ENCODE results near the gene S100A12. TPM values are rescaled to one million over a fixed set of nuclear protein-coding genes. Genes with fewer than 3 reads are reported as not detected.

Gene S100A12
- total RNA-seq, 1 donor = 428 TPM

DNA sequence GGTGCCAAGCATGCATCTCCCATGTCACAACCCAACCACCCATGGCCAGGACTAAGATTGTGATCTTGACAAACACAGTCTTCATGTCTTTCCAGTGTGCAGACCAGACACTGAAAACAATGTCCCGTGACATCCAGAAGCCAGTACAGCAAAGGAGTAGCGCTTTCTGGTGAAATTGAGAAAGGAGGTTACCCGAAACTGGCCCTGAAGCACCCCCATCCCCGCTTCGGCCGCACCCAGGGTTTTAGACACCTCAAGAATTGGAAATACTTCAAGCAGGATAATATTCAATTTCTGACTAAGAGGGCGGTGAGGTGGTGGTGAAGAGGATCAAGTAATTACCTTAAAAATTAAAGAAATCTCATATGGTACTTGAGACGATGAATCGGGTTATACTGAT lies 26.0 kb upstream of the S100A12 start:
- Histone ChIP-seq H3K4me1 (ENCODE audit: insufficient read depth, low read length) (peaks cover 44% of the 10 kb centered on the region), H3K4me3 (ENCODE audit: low read length) (no peak overlapping the region), H3K9me3 (ENCODE audit: low read depth, low read length) (no peaks in the 10 kb centered on the region), H3K27me3 (ENCODE audit: insufficient read depth, low read length) (no peaks in the 10 kb centered on the region)

DNA sequence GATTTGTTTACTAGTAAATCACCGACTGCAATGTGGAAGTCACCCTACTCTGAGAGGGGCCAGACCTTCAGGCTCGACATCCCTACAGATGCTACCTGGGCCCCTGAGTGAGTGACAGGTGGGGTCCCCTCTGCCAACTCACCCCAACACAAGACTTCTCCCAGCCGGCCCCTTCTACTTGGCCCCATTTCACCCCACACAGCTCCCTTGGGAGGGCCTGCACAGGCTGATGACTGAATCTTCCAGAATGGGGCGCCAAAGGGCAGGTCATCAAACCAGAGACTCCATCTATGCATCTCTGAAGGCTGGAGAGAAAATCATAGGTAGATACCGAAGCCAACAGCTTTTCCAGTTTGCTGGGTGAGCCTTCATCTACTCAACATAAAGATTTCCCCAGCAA lies 24.8 kb upstream of the S100A12 start:
- H3K4me1 ChIP-seq (ENCODE audit: insufficient read depth, low read length) = peaks cover 45% of the 10 kb centered on the region
- no peaks in the 10 kb centered on the region for H3K27me3 ChIP-seq (ENCODE audit: insufficient read depth, low read length)
- H3K4me3 ChIP-seq (ENCODE audit: low read length) = no peak overlapping the region
- no peaks in the 10 kb centered on the region for H3K9me3 ChIP-seq (ENCODE audit: low read depth, low read length)

GRCh38 chr1:153399401-153400055 lies 24.1 kb upstream of the S100A12 start:
- Histone ChIP-seq H3K4me3 (ENCODE audit: low read length) (no peak overlapping the region), H3K4me1 (ENCODE audit: insufficient read depth, low read length) (peaks cover 48% of the 10 kb centered on the region), H3K27me3 (ENCODE audit: insufficient read depth, low read length) (no peaks in the 10 kb centered on the region), H3K9me3 (ENCODE audit: low read depth, low read length) (no peaks in the 10 kb centered on the region)

DNA sequence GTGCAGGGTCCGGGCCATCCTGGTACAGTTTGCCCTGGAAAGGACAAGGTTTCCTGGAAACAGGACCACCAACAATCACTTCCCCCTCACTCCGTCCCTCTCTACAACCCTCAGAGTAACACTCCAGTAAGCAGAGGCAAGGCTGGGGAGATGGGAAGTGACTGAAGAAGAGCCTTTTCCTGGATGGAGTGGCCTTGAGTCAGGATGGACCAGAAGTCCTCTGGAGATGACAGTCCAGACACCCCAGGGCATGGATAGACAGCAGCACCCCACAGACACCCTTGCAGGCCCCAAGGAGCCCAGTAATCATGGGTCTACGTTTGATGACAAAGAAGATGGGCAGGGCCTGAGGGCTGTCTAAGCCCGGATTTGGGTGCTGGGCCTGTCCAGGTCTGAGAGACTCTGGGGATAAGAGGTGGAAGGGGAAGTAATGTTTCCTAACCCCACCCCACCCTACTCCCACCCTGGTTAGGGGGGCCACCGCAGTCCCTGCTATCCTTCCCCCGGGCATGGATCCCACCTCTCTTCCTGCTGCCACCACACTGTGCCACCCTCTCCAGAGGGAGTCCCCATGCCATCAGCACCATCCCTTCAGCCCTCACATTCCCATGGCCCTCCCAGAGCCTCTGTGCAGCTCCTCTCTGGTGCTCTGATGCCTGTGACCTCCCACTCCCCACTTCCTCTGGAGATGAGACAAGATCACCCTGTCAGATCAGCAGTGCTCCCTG lies 22.7 kb upstream of the S100A12 start:
- Histone ChIP-seq H3K9me3 (ENCODE audit: low read depth, low read length) (no peaks in the 10 kb centered on the region), H3K27me3 (ENCODE audit: insufficient read depth, low read length) (no peaks in the 10 kb centered on the region), H3K4me1 (ENCODE audit: insufficient read depth, low read length) (peaks cover 46% of the 10 kb centered on the region), H3K4me3 (ENCODE audit: low read length) (no peak overlapping the region)

DNA sequence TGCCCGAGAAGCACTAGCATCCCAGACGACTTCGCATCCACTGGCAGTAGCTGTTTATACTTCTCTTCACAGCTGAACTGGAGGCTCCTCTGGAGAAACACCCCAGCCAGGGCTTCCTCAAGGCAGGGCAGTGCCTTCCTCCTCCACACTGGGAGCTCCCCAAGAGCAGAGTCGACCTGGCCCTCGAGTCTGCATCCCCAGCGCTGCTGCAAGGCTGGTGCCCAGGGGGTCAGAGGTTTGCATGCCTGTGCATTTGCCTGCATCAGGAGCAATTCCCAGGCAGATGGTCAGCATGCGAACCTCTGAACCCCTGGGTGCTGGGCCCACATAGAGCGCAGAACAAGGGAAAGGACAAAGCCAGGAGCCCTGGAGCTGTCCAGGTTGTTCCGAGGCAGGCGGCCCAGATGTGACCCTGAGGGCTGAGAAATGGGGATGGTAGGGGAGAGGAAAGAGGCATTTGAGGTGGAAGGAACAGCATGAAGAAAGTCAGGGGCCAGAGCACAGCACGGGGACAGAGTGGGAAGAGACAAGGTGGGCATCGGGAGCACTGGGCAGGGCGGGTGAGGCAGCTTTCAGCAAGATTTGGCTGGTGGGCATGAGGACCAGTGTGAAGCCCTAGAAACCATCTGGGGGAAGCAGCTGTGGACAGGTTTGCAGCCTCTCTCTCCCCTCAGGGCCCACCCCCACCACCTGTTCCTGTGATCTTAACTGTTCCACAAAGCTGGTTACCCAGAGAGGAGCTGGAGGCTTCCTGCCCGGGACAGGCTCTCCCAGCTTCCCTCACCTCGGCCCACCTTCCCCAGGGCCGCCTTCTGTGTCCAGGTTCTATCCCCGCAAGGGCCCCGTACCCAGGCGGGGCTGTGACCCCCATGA lies 21.9 kb upstream of the S100A12 start:
- H3K4me3 ChIP-seq (ENCODE audit: low read length) = no peak overlapping the region
- peaks cover 47% of the 10 kb centered on the region for H3K4me1 ChIP-seq (ENCODE audit: insufficient read depth, low read length)
- H3K9me3 ChIP-seq (ENCODE audit: low read depth, low read length) = no peaks in the 10 kb centered on the region
- no peaks in the 10 kb centered on the region for H3K27me3 ChIP-seq (ENCODE audit: insufficient read depth, low read length)

DNA sequence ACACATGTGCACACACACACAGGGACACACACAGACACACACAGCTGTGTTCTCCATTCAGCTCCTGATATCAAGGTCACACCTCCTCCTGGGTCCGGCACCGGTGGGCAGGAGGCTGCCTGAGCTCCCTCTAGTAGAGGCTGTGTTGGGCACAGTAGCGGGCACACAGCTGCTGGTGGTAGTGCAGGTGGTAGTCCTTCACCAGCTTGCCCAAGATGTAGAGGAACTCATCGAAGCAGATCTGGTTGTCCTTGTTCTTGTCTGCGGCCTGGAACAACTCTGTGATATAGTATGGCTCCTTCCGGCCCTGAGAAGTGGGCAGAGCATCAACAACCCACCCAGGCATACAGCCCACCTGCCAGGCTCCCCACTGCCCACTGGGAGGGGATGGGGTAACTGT lies 21.0 kb upstream of the S100A12 start:
- peaks cover 53% of the 10 kb centered on the region for H3K4me1 ChIP-seq (ENCODE audit: insufficient read depth, low read length)
- no peak overlapping the region for H3K4me3 ChIP-seq (ENCODE audit: low read length)

GRCh38 chr1:153395776-153396175 lies 20.4 kb upstream of the S100A12 start:
- no peaks in the 10 kb centered on the region for H3K27me3 ChIP-seq (ENCODE audit: insufficient read depth, low read length)
- H3K4me3 ChIP-seq (ENCODE audit: low read length) = no peak overlapping the region
- peaks cover 59% of the 10 kb centered on the region for H3K4me1 ChIP-seq (ENCODE audit: insufficient read depth, low read length)
- H3K9me3 ChIP-seq (ENCODE audit: low read depth, low read length) = no peaks in the 10 kb centered on the region

More for the DNA sequence above, 21.0 kb upstream of the S100A12 start:
- H3K9me3 ChIP-seq (ENCODE audit: low read depth, low read length) = no peaks in the 10 kb centered on the region
- H3K27me3 ChIP-seq (ENCODE audit: insufficient read depth, low read length) = no peaks in the 10 kb centered on the region

DNA sequence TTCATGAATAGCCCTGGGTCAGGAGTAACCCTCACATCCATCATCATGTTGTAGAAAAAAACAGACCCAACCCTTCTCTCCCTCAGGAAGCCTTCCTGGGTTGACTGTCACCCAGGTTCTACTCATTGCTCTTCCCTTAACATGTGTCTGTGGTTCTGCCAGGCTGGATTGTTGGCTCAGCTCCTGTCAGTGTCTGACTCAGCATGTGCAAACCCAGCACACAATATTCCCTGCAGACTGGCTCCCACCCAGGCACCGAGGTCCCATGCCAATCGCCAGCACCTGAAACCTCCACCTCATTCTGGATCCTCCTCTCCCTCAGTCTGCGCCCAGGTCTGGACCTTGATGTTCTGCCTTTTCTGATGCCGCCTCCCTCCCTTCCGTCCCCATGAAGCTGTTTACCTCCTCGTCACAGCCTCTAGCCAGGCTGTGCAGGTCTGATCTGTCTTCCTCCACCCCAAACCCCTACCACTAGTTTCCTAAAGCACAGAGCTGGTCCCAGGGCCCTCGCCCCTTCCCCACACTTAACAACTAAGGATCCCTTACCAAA lies 19.8 kb upstream of the S100A12 start:
- Histone ChIP-seq H3K27me3 (ENCODE audit: insufficient read depth, low read length) (no peaks in the 10 kb centered on the region), H3K4me1 (ENCODE audit: insufficient read depth, low read length) (peaks cover 60% of the 10 kb centered on the region), H3K4me3 (ENCODE audit: low read length) (no peak overlapping the region), H3K9me3 (ENCODE audit: low read depth, low read length) (no peaks in the 10 kb centered on the region)

DNA sequence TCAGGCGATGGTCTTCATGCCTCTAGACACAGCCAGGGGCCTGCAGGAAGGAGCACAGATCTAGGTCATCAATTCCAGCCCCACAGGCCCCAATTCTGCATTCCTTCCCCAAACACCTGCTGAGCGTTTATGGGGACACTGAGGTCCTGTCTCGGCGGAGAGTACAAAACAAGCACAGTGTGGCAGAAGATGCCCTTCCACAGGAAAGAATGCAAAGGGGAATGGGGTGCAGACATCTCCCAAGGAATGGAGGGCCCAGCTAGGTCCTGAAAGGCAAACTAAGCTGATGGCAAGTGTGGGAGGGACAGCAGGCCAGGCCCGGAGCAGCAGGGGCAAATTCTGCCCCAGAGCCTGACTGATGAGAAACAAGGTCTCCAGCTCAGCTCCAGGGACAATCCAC lies 19.0 kb upstream of the S100A12 start:
- Histone ChIP-seq H3K9me3 (ENCODE audit: low read depth, low read length) (no peaks in the 10 kb centered on the region), H3K27me3 (ENCODE audit: insufficient read depth, low read length) (no peaks in the 10 kb centered on the region), H3K4me1 (ENCODE audit: insufficient read depth, low read length) (peaks cover 65% of the 10 kb centered on the region), H3K4me3 (ENCODE audit: low read length) (no peak overlapping the region)

- Histone ChIP-seq H3K4me3 (ENCODE audit: low read length) (no peak overlapping the region), H3K9me3 (ENCODE audit: low read depth, low read length) (no peaks in the 10 kb centered on the region), H3K4me1 (ENCODE audit: insufficient read depth, low read length) (peaks cover 65% of the 10 kb centered on the region), H3K27me3 (ENCODE audit: insufficient read depth, low read length) (no peaks in the 10 kb centered on the region)
Measured at GRCh38 chr1:153393926-153394325, 18.5 kb upstream of the S100A12 start.

GRCh38 chr1:153392822-153393221 lies 17.4 kb upstream of the S100A12 start:
- no peaks in the 10 kb centered on the region for H3K27me3 ChIP-seq (ENCODE audit: insufficient read depth, low read length)
- no peak overlapping the region for H3K4me3 ChIP-seq (ENCODE audit: low read length)
- H3K4me1 ChIP-seq (ENCODE audit: insufficient read depth, low read length) = peaks cover 63% of the 10 kb centered on the region

DNA sequence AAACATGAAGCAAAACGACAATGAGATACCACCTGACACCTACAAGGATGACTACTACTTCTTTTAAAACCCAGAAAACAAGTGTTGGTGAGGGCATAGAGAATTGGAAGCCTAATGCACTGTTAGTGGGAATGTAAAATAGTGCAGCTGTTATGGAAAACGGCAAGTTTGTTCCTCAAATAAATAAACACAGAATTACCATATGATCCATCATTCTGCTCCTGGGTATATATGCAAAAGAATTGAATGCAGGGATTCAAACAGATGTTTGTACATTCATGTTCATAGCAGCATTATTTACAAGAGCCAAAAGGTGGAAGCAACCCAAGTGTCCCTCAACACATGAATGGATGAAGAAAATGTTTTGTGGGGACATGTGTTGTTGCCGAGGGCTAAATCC lies 16.8 kb upstream of the S100A12 start:
- Histone ChIP-seq H3K4me1 (ENCODE audit: insufficient read depth, low read length) (peaks cover 68% of the 10 kb centered on the region), H3K27me3 (ENCODE audit: insufficient read depth, low read length) (no peaks in the 10 kb centered on the region), H3K4me3 (ENCODE audit: low read length) (no peak overlapping the region), H3K9me3 (ENCODE audit: low read depth, low read length) (no peaks in the 10 kb centered on the region)

More at GRCh38 chr1:153392822-153393221, 17.4 kb upstream of the S100A12 start:
- H3K9me3 ChIP-seq (ENCODE audit: low read depth, low read length) = no peaks in the 10 kb centered on the region

DNA sequence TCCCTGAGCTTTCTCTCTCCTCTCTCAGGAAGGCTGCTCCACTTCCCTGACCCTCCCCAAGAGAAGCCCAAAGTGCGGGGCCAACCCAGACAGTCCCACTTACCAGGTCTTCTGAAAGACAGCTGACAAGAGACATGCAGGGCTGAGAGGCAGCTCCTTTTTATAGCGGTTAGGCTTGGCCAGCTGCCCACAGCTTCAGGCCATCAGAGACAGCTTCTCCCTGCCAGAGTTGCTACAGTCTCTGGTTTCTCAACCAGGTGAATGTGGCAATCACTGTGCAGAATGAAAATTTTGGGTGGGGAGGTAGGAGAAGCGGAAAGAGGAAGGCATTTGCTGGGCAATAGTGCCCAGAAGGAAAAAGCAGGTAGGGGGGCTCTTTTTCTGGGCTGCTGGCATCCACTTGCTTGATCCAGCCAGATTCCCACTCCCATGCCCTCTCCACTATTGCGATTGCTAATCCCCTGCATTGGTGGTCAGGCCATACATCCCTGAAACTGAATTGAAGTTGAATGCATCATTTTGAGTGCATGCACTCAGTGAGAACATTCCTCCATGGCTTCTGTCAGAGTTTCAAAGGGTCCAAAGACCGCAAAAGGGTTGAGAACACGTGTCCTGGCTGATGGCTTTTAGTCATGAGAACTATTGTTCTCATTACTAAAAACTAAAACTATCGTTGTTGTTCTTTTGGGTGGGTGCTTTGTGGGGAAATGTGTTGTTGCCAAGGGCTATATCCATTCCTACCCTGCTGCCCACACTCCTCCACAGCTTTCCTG lies 15.7 kb upstream of the S100A12 start, which contains the start of gene S100A8:
Gene S100A8, minus strand, starts transcription at position 136 of the 773 bp plus-strand sequence. CDS start 538 bp downstream, outside the sequence.
- H3K4me1 ChIP-seq (ENCODE audit: insufficient read depth, low read length) = peaks cover 79% of the 10 kb centered on the region
- no peaks in the 10 kb centered on the region for H3K27me3 ChIP-seq (ENCODE audit: insufficient read depth, low read length)
- peak within 1 kb of the TSS; percentile 79 for H3K4me3 ChIP-seq (ENCODE audit: low read length)
- H3K9me3 ChIP-seq (ENCODE audit: low read depth, low read length) = no peaks in the 10 kb centered on the region

Measured in mononuclear cell (primary cell).